GM13976 (cell line): ENCODE measurements around the gene GRIP1.

ENCODE experiments used
- DNase-seq: peaks from one replicate; pipeline ENCODE4 v3.0.0; 2012; ENCODE audit warnings: low spot score
- CTCF ChIP-seq: IDR thresholded peaks from 2 replicates; pipeline ENCODE4 v1.5.1; 2012; ENCODE audit warnings: borderline replicate concordance, mild to moderate bottlenecking; ENCODE audit not compliant: insufficient read depth; ENCODE audit errors: extremely low read depth, missing control alignments, control extremely low read depth
- in situ Hi-C: fragments of 300-500 bp; cut with MboI; formaldehyde crosslinking; loops from one replicate; pipeline ENCODE4 v1.12.0; 2022; ENCODE audit warnings: low sequenced_read_pairs, mixed read lengths, inconsistent platforms; ENCODE audit not compliant: unreplicated experiment

GRIP1 gene

GRCh38 chr12:66405395-66405794 lies 273.5 kb downstream of the GRIP1 start:
- DNase-seq = no peak
- in situ Hi-C loops = loop anchor here (25.0 kb wide), 1 partner anchor 268 kb away; the partner anchor contains the start of gene LLPH
- no peak for TF ChIP-seq CTCF

DNA sequence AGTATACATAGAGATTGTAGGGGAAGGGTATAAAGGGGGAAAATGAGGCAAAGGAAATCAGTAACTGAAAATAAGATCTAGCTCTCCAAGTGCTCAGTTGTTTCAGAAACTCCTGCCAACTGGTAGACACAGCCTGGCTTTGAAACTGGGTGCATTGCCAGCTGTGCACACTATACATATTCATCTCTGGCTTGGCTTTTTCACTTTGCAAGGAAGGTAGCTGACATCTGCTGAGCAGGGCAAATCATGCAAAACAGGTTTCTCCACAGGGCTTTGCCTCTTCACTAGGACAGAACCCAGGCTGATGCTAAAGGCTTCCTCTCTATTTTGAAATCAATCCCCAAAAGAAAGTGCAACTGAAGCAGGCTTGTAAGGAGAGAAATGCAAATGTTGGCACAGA lies 275.1 kb downstream of the GRIP1 start:
- in situ Hi-C loops = loop anchor here (25.0 kb wide), 1 partner anchor 266 kb away; the partner anchor contains the start of gene LLPH
- DNase-seq = no peak
- no peak for TF ChIP-seq CTCF

GRCh38 chr12:66399911-66400306 lies 279.0 kb downstream of the GRIP1 start:
- TF ChIP-seq CTCF = no peak
- DNase-seq = no peak
- in situ Hi-C loops = loop anchor here (25.0 kb wide), 1 partner anchor 263 kb away; the partner anchor contains the start of gene LLPH

DNA sequence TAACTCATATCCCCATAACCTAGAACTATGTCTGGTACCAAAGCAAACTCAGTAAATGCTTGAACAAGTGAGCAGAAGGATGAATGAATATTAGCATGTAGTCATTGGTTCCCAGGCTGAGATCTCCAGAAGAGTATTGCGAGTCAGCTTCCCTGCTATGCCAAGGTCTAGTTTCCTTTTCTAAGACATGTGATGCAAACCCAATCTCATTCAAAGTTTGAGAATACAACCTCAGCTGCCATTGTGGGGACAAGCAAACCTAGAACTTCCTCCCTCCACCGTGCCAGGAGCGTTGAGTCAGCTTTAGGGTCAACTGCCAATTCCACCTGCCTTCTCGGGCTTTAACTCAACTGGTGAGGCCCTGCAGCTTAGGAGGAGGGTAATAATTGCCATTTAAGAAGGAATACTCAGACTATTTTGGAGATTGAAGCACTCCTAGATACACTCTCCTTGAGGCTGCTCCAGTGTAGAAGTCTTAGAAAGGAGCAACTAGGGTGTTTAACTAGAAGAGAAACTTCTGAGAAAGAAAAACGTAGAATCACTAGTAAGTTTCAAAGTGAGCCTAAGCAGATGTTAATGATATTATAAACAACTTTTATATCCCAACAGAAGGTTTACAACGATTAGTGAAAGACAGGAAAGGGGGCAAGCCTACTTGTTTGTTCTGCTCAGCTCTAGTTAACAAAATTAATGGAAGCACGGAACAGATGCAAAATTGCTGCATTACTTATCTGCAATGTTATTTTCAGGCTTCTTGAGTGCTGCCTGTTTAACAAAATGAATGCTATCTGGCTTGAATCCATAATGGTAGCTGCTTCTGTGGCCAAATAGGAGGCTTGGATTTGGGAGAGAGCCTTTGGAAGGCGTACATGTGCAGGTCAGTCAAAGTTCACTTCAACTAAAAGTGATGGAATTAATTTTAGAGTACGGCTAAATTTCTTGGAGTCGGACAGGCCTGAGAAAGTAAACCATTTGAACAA lies 279.7 kb downstream of the GRIP1 start:
- TF ChIP-seq CTCF = no peak
- DNase-seq = no peak
- in situ Hi-C loops = no loop called here

DNA sequence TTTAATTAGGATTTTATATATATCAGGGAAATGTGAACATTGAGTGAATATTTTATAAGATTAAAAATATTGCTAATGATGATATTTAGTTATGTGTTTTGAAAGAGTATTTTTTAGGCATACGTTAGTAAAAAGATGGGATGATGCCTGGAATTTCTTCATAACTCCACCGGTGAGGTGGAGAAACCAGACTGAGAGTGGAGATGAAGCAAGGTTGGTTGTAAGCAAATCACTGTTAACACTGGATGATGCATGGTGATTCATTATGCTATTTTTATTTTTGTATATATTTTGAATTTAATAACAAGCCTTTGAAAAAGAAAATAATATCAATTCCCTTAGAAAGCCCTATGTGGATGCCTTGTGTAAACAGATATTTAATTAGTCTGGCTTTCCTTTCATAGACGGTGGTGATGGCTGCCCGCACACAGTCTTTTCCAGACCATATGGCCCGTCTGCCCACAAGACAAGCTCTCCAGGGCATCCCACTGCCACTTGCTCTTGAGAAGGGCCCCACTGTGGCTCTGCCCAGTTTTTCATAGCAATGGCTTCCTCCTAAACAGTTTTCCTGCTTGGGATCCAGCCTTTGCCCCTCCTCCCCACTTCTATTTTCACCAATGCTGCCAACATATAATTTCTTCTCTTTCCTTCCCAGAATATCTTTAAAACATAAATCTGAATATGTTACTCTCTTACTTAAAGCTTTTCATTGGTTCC lies 281.1 kb downstream of the GRIP1 start:
- DNase-seq = no peak
- in situ Hi-C loops = no loop called here
- no peak for TF ChIP-seq CTCF

DNA sequence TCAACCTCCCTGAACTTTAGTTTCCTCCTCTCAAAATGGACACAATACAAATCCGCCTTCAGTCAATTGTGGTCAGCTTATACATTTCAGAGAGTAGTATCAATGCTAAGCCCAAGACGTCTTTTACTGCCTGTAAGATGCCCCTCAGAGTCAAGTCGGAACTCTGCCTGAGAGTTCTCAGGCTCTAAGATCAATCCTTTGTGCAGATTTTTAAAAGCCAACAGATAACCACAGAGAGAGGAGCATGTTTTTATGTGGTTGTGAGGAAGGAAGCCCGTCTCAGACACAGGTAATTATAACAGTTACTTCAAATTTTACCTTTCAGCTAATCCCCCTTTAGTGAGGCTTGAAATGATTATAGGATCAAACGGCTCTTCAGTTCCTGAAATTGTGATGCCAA lies 285.0 kb downstream of the GRIP1 start:
- TF ChIP-seq CTCF = no peak
- DNase-seq = no peak
- in situ Hi-C loops = no loop called here
